ENCODE data around the gene ATP6V0A1. TPM values are rescaled to one million over a fixed set of nuclear protein-coding genes. Genes with fewer than 3 reads are reported as not detected.
"Not testable (repeated sequence)": the region's sequence is repeated elsewhere in the genome, so short reads cannot be mapped to it uniquely, and the experiment has no call there.

The ATP6V0A1 gene
- total RNA-seq, 2 donors from 2014 or later = 78.0 to 80.3 TPM

DNA sequence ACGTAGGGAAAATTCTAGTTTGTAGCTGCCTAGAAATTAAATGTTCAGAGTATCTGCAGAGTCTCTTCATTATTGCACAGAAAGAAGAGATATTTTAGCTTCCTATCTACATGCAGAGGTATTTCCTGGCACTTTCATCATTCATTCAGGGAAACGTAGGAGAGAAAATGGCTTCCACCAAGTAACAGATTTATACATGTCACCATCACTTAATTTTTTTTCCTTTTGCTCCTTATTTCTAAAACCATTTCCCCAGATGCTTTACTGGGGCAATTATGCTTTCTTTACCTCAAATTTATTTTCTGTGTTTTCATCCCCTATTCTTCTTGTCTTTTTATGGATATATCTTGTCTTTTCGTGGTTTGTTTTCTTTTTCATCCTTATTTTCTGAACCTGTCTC lies 18.5 kb downstream of the ATP6V0A1 start:
- TF ChIP-seq POLR2A (IDR thresholded peaks at IDR 0.05) = no peak
- TF ChIP-seq, protein P1, sequence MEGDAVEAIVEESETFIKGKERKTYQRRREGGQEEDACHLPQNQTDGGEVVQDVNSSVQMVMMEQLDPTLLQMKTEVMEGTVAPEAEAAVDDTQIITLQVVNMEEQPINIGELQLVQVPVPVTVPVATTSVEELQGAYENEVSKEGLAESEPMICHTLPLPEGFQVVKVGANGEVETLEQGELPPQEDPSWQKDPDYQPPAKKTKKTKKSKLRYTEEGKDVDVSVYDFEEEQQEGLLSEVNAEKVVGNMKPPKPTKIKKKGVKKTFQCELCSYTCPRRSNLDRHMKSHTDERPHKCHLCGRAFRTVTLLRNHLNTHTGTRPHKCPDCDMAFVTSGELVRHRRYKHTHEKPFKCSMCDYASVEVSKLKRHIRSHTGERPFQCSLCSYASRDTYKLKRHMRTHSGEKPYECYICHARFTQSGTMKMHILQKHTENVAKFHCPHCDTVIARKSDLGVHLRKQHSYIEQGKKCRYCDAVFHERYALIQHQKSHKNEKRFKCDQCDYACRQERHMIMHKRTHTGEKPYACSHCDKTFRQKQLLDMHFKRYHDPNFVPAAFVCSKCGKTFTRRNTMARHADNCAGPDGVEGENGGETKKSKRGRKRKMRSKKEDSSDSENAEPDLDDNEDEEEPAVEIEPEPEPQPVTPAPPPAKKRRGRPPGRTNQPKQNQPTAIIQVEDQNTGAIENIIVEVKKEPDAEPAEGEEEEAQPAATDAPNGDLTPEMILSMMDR (IDR thresholded peaks at IDR 0.05) = no peak
- no peak for TF ChIP-seq POLR2AphosphoS5 (IDR thresholded peaks at IDR 0.05)
- no peaks in the 10 kb centered on the region for H3K4me1 ChIP-seq (replicated peaks)
- 90% methylated on average over 3 of the region's 3 CpGs for WGBS
- H3K4me3 ChIP-seq = no peak overlapping the region
- no peaks in the 10 kb centered on the region for H3K9me3 ChIP-seq
- intact Hi-C loops (cut with DNase I) = no loop called here
- H3K27me3 ChIP-seq (replicated peaks; ENCODE audit: insufficient read depth) = no peaks in the 10 kb centered on the region
- peaks cover 0 to 2% of the 10 kb centered on the region in 2 donors for H3K36me3 ChIP-seq
- no peak for DNase-seq (ENCODE audit: low spot score)
- H3K27ac ChIP-seq = no peak overlapping the region

DNA sequence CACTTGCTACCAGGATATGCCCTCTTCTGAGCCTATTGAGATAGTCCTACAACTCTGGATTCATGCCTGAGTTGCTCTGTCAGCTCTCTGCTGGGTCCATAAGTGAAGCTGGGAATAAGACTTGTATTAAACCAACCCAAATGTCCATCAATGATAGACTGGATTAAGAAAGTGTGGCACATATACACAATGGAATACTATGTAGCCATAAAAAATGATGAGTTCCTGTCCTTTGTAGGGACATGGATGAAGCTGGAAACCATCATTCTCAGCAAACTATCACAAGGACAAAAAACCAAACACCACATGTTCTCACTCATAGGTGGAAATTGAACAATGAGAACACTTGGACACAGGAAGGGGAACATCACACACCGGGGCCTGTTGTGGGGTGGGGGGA lies 19.1 kb downstream of the ATP6V0A1 start:
- WGBS = no CpG with 5 or more reads among the region's 1 CpG
- DNase-seq (ENCODE audit: low spot score); H3K27me3 ChIP-seq (replicated peaks; ENCODE audit: insufficient read depth); H3K4me1 ChIP-seq (replicated peaks); H3K36me3 ChIP-seq; intact Hi-C loops (cut with DNase I); H3K27ac ChIP-seq; H3K4me3 ChIP-seq; H3K9me3 ChIP-seq: not testable (repeated sequence)

DNA sequence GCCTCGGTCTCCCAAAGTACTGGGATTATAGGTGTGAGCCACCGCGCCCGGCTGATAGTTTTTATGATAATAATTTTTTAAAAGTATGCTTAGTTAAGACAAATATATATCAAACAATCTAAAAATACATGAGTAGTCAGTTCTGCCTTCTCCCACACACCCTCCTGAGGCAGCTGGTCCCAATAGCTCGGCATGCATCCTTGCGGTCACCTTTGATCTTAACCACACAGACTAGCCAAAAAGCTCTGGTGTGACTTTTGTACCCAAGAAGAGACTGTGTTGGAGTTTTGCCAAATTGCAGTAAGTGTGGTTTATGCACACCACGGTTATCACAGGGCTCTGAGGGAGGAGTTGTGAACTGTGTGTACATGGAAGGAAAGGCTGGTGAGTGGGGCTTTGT lies 25.6 kb downstream of the ATP6V0A1 start:
- intact Hi-C loops (cut with DNase I) = no loop called here
- H3K4me1 ChIP-seq (replicated peaks) = no peaks in the 10 kb centered on the region
- TF ChIP-seq, protein P1 (IDR thresholded peaks at IDR 0.05) = no peak
- TF ChIP-seq POLR2AphosphoS5 (IDR thresholded peaks at IDR 0.05) (no peak), POLR2A (IDR thresholded peaks at IDR 0.05) (no peak)
- H3K27ac ChIP-seq = no peak overlapping the region
- peaks cover 3 to 7% of the 10 kb centered on the region in 2 donors for H3K36me3 ChIP-seq
- DNase-seq (ENCODE audit: low spot score) = no peak
- H3K9me3 ChIP-seq = no peaks in the 10 kb centered on the region
- H3K4me3 ChIP-seq = no peak overlapping the region
- 81% methylated on average over 7 of the region's 7 CpGs for WGBS
- H3K27me3 ChIP-seq (replicated peaks; ENCODE audit: insufficient read depth) = no peaks in the 10 kb centered on the region

DNA sequence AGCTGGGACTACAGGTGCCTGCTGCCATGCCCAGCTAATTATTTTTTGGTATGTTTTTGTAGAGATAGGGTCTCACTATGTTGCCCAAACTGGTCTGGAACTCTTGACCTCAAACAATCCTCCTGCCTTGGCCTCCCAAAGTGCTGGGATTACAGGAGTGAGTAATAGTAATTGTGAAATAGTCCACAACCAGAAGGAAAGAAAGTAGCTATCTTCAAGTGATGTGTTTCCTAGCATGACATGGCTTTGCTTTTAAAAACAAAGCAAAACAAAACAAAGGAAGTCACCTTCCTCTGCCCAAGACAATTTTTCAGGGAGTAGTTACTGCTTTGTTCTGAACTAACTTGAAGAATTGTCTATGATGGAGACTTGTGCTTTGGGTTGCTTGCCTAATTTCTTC lies 27.0 kb downstream of the ATP6V0A1 start:
- no peaks in the 10 kb centered on the region for H3K4me1 ChIP-seq (replicated peaks)
- no peak overlapping the region for H3K4me3 ChIP-seq
- H3K36me3 ChIP-seq = peaks cover 7 to 12% of the 10 kb centered on the region in 2 donors
- intact Hi-C loops (cut with DNase I) = no loop called here
- no peak overlapping the region for H3K27ac ChIP-seq
- DNase-seq (ENCODE audit: low spot score) = no peak
- no peaks in the 10 kb centered on the region for H3K9me3 ChIP-seq
- no peaks in the 10 kb centered on the region for H3K27me3 ChIP-seq (replicated peaks; ENCODE audit: insufficient read depth)
- no peak for TF ChIP-seq POLR2A (IDR thresholded peaks at IDR 0.05)
- TF ChIP-seq POLR2AphosphoS5 (IDR thresholded peaks at IDR 0.05) = no peak
- TF ChIP-seq, protein P1 (IDR thresholded peaks at IDR 0.05) = no peak

DNA sequence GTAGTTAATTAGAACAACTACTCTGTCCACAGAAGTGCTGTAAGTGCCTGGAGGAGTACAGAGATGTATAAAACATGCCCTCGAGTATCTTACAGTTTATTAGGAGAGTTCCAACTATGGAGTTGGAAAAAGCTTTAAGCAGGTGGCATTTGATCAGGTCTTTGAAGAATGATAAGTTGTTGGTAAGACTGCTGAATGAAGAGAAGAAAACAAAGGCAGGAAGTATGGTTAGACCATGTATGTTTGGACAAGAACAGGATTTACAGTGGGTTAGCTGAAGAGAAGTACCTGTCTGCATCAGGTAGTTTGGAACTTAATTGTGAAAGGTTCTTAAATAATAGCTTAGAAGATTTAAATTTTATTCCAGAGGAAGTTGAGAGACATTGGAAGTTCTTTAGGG lies 29.4 kb downstream of the ATP6V0A1 start:
- Histone ChIP-seq H3K4me3 (no peak overlapping the region), H3K4me1 (replicated peaks) (no peaks in the 10 kb centered on the region), H3K9me3 (no peaks in the 10 kb centered on the region), H3K27ac (no peak overlapping the region), H3K36me3 (peaks cover 0 to 16% of the 10 kb centered on the region in 2 donors), H3K27me3 (replicated peaks; ENCODE audit: insufficient read depth) (no peaks in the 10 kb centered on the region)
- 50% methylated on average over 1 of the region's 1 CpG for WGBS
- intact Hi-C loops (cut with DNase I) = no loop called here
- DNase-seq (ENCODE audit: low spot score) = no peak
- TF ChIP-seq, protein P1 (IDR thresholded peaks at IDR 0.05) = no peak
- TF ChIP-seq POLR2A (IDR thresholded peaks at IDR 0.05) = no peak
- TF ChIP-seq POLR2AphosphoS5 (IDR thresholded peaks at IDR 0.05) = no peak
